ENCODE measurements around the gene EYS.

Gene EYS

GRCh38 chr6:65191471-65191870 lies 515.6 kb downstream of the EYS start:
- no peak for DNase-seq

- DNase-seq: no peak
These were observed 517.7 kb downstream of the EYS start for GRCh38 chr6:65189236-65189881.

DNA sequence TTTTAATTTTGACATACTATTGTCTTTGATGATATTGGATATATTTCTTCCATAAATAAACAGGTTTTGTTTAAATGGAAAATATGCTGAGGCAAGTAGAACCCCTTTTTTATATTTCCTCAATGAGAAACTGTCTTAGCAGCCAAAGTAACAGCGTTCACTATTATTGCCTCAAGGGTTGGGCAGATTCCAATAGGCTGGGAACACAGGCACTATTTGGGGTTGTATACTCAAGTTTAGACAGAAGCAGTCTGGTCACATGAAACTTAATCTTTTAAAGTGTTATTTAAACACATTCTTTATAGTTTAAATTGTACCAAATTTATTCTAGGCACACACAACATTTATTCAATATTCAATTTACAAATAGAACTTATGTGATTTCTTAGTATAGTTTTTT lies 520.2 kb downstream of the EYS start:
- DNase-seq: no peak

DNA sequence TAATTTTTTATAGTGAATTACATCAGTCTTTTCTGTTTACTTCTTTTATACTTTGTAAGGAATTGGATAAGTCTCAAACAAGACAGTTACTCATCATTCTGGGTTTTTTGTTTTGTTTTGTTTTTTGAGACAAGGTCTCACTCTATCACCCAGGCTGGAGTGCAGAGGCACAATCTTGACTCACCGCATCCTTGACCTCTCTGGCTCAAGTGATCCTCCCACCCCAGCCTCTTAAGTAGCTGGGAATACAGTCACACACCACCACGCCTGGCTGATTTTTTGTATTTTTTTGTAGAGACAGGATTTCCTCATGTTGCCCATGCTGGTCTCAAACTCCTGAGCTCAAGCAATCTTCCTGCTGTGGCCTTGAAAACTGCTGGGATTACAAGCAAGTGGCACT lies 524.3 kb downstream of the EYS start:
- no peak for DNase-seq

GRCh38 chr6:65170273-65170672 lies 536.8 kb downstream of the EYS start:
- no peak for DNase-seq

- DNase-seq: no peak
These were observed 545.4 kb downstream of the EYS start for GRCh38 chr6:65161661-65162060.

- no peak for DNase-seq
These were observed 550.0 kb downstream of the EYS start for GRCh38 chr6:65157025-65157424.

GRCh38 chr6:65155083-65155482 lies 551.9 kb downstream of the EYS start:
- no peak for DNase-seq

- no peak for DNase-seq
These were observed 557.2 kb downstream of the EYS start for GRCh38 chr6:65149841-65150240.

DNA sequence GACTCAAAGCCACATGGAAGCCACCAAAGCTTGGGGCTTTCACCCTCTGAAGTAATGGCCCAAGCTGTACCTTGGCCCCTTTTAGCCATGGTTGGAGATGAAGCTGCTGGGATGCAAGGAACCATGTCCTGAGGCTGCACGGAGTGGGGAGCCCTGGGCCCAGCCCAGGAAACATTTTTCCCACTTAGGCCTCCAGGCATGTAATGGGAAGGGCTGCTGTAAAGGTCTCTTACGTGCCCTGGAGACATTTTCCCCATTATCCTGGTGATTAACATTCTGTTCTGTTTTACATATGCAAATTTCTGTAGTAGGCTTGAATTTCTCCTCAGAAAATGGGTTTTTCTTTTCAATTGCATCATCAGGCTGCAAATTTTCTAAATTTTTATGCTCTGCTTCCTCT lies 558.2 kb downstream of the EYS start:
- DNase-seq: no peak

GRCh38 chr6:65135567-65135966 lies 571.5 kb downstream of the EYS start:
- no peak for DNase-seq

- no peak for DNase-seq
These were observed 580.4 kb downstream of the EYS start for GRCh38 chr6:65126667-65127066.

DNA sequence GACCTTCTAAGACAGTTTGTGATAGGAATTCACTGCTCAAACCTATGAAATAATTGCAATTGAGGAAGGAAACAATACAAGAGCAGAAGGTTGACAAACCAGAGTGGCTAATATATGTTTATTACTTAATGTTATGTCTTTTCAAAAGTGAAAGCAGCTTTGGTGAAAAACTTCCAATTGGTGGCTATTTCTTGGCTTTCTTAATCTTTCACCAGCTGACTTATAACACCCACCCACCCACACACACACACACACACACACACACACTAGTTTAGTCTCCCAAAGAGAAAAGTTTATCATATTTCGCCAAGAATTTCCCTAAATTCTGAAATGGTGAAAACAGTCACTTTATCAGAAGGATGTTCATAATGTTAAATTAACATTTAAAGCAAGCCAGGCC lies 583.5 kb downstream of the EYS start:
- DNase-seq: no peak

DNA sequence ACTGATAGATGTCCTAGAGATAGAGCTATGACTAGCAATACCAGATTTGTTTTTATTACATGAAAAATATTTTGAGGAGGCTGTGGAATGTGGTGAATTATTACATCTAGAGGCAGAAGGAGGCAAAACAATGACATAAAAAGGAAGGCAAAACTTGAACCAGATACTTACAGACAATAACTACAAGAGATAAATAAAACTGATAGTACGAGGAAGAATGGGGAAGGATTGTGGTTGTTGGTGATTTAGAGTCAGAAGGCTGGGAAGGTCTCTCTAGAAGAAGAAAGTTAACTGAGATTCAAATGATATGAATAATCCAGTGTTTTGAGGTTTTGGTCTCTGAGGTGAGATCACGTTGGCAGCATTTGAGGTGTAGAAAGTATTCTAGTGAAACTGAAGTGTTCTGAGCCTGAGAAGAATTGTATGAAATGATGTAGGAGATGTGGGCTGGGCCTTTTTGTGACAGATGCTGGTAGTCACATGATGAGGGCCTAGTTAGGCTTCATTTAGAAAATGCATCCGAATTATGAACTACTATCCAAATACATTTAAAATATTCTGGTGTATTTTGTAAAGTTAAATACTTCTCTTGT lies 589.1 kb downstream of the EYS start:
- DNase-seq: no peak

DNA sequence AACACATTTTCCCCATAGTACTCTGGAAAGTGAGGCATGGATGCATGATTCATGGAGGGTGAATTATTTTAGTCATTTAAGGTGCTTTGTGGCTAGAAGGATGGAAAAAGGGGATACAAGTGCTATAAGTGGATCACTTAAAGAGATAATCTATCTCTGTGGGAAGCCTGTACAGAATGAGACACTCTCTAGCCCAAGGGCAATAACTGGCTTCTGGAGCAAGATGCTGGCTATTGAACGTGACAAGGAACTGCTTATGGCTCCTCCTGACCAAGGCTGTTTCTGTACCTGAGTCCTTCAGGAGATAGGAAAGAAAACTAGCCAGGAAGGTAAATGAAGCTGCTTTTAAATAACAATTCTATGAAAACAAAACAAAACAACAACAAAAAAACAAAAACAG lies 590.7 kb downstream of the EYS start:
- DNase-seq: no peak

DNA sequence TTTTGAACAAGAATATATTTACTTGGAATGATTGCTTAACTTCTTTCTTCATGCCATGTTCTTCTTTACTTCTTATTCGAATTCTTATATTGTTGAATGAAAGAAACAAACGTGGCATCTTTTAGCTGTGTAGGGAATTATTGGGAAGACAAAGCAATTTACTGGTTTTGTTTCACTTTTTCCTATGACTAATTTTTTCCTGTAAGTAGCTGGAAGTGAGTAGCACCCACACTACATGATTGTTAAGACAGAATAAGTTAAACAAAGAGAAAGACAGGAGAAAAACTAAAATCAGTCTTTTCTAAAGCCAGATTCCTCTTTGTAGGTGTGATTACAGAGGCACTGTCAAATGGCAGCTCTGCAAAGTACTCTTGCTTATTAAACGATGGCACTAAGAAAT lies 593.4 kb downstream of the EYS start:
- DNase-seq: no peak

DNA sequence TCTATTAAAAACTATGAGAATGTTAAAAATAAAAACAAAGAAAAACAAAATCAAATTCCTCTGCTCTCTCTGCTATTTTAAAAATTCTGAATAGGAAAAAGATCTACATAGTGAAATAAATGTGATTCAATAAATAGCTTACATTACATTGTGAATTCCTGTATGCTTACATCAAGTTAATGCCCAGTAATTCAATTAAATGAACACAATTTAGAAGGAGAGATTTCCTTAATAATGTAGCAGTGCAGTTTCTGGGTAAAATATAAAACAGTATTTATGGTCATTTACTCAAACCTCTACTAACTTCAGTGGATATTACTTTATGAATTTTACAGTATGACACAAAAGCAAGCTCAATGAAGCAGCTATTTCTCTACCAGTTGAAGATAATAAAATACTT lies 594.6 kb downstream of the EYS start:
- no peak for DNase-seq

DNA sequence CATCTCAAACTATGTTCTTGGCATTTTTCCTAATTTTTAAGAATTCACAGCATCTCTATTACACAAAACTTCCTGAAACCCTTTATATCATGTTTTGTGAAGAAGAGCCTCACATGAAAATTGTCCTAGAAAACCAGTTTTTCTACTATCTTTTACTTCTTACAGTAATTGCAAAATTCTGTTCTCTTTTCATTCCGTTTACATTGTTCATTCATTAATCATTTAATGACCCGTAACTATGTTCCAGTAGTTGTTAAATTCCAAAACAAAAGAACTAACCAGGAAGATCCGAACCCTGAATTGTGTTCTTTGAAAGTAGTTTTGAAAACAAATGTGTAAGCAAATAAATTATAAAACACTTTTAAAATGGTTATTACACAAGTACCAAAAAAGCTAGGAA lies 597.0 kb downstream of the EYS start:
- no peak for DNase-seq

DNA sequence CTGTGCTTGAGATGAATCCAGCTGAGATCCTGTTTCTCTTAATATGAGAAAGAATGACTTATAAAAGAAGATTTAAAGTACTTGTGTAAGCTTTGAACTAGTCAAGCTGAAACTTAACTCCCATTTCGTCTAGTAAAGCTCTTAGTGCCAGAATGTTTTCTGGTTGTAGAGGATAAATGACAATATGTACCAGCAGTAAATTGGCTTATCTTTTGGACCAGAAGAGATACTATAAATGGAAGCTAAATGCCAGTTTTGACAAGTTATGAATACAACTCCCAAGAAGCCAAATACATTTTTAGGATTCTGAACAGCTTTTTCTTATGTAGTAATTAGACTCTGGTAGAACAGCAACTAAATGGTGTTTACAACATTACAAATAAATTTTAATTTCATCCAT lies 608.7 kb downstream of the EYS start:
- no peak for DNase-seq

GRCh38 chr6:65091561-65091960 lies 615.5 kb downstream of the EYS start:
- DNase-seq: no peak

GRCh38 chr6:65088575-65088974 lies 618.5 kb downstream of the EYS start:
- no peak for DNase-seq

DNA sequence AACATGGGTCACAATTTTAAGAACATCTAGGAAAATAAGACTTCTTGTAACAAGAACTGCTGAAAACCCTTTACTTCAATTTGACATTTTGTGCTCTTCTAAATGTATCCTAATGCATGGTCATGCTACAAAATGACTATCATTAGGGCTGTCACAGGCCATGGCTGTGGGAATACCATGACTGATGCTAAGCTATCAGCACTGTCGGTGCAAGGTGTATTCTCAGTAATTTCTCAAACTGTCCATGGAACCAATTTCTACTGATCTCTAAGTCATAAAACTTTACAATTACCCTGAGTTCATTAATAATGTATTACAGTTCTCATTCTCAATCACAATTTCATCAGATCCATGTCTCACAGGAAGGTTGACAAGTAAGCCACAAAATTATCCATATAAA lies 625.3 kb downstream of the EYS start:
- DNase-seq: no peak

GRCh38 chr6:65075705-65076230 lies 631.3 kb downstream of the EYS start:
- DNase-seq: no peak

DNA sequence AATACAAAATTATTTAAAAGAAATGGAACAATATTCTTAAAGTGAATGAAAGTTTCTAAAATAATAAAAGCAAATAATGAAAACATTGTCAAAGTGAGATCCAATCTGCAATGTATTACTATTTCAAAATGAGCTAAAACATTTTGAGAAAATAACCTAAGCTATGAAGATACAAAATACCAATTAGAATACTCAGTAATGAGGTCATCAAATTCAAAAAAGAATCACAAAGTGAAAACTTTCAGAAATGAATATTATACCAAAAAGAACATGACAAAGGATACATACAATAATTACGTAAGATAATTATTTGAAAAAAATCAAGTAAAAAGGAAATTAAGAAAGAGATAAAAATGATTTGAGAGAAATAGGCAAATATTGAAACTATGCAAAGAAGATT lies 634.5 kb downstream of the EYS start:
- DNase-seq: no peak

- DNase-seq: no peak
These were observed 635.5 kb downstream of the EYS start for GRCh38 chr6:65071480-65071879.
